Esophagus muscularis mucosa (tissue), 4 donors: Measurements from ENCODE around the gene PITX3. TPM values are rescaled to one million over a fixed set of nuclear protein-coding genes. Genes with fewer than 3 reads are reported as not detected.

Experiments
- DNase-seq: peaks from one replicate; pipeline ENCODE4 v3.0.0-alpha.2; 2017; ENCODE audit errors: extremely low spot score
- H3K27ac ChIP-seq, 4 donors: fragments of 200-600 bp; sonication (generic); replicated peaks in 1 of 4; 1 replicate in 3 of 4; 2 replicates in 1 of 4; pipeline ENCODE4 v1.5.1; 2016 to 2019; ENCODE audit warnings: mild to moderate bottlenecking in 1 of 4
- H3K27me3 ChIP-seq, 4 donors: fragments of 200-600 bp; sonication (generic); one replicate each; pipeline versions ENCODE4 v1.5.1 to v1.6.0; 2016 to 2019
- H3K36me3 ChIP-seq, 4 donors: fragments of 200-600 bp; sonication (generic); one replicate each; pipeline ENCODE4 v1.5.1; 2016 to 2019
- H3K4me1 ChIP-seq, 4 donors: fragments of 200-600 bp; sonication (generic); one replicate each; pipeline ENCODE4 v1.5.1; 2016 to 2019
- H3K4me3 ChIP-seq, 4 donors: fragments of 200-600 bp; sonication (generic); 1 replicate in 2 of 4; 2 replicates in 2 of 4; pipeline ENCODE4 v1.5.1; 2016 to 2019; ENCODE audit warnings: mild to moderate bottlenecking in 4 of 4, moderate library complexity in 1 of 4
- H3K9me3 ChIP-seq, 4 donors: fragments of 200-600 bp; sonication (generic); 1 replicate in 3 of 4; 2 replicates in 1 of 4; pipeline ENCODE4 v1.5.1; 2016 to 2019
- CTCF ChIP-seq, 3 experiments: fragments of 200-600 bp in 2 of 3; fragments of 450-650 bp in 1 of 3; sonication (generic) in 2 of 3; IDR thresholded peaks; one replicate each; pipeline ENCODE4 v1.5.1; 2017 to 2019; ENCODE audit warnings: antibody characterized with exemption in 3 of 3, mild to moderate bottlenecking in 2 of 3, moderate library complexity in 1 of 3
- EP300 ChIP-seq: sonication (generic); formaldehyde crosslinking; IDR thresholded peaks from one replicate; pipeline ENCODE4 v1.6.1; 2017; ENCODE audit warnings: antibody characterized with exemption
- POLR2A ChIP-seq: fragments of 450-650 bp; IDR thresholded peaks from one replicate; pipeline ENCODE4 v1.6.1; 2017; ENCODE audit warnings: antibody characterized with exemption, moderate library complexity, mild to moderate bottlenecking, low read depth
- POLR2AphosphoS5 ChIP-seq, 2 donors: sonication (generic); formaldehyde crosslinking; IDR thresholded peaks; one replicate each; pipeline ENCODE4 v1.6.1; 2017; ENCODE audit warnings: antibody characterized with exemption in 2 of 2
- WGBS: methylation state at CpG from one replicate; pipeline ENCODE4 v1.1.5; 2018; 5-methylcytosine and 5-hydroxymethylcytosine counted together
- intact Hi-C: fragments of 100-400 bp; cut with DNase I; formaldehyde crosslinking; loops from one replicate; pipeline ENCODE4 v1.15.1; 2023
- total RNA-seq, 4 donors: library from RNA; depleted of rRNA; stranded (reverse); fragments of >200 nt; gene quantifications; one replicate each; pipeline versions ENCODE4 v1.1.0 to v1.2.1, GENCODE V29; 2016

PITX3 gene
- total RNA-seq, 4 donors from 2014 or later, result not detected

DNA sequence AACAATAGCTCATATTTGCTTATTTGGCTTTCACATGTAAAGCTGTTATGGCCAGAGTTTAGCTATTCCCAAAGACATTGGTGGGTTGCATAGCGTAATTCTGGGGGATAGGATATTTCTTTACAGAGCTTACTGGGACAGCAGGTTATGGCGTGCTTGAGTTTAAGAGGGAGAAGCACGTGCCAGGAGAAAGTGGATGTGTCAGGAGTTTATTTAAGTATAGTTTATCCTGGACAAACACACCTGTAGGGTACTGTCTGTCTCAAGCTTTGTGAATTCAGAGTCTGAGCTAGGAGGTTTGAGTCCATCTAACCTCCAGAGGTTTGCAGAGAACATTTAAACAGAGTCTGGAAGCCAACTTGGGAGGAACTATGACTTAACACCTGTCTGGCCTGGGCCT lies 25.4 kb upstream of the PITX3 start:
- no peak for TF ChIP-seq POLR2A
- Histone ChIP-seq H3K36me3 (peaks cover 0 to 20% (median 12%) of the 10 kb centered on the region in 4 donors), H3K27ac (peak overlapping the region in 1 of 4 donors; percentile 19), H3K9me3 (no peaks in the 10 kb centered on the region), H3K4me1 (peaks cover 35 to 66% (median 52%) of the 10 kb centered on the region in 4 donors), H3K4me3 (no peak overlapping the region), H3K27me3 (no peaks in the 10 kb centered on the region)
- intact Hi-C loops, result no loop called here
- DNase-seq, result no peak
- 98% methylated on average over 3 of the region's 3 CpGs for WGBS

GRCh38 chr10:102264371-102264770 lies 23.1 kb upstream of the PITX3 start:
- H3K4me3 ChIP-seq, result no peak overlapping the region
- no peaks in the 10 kb centered on the region for H3K27me3 ChIP-seq
- H3K9me3 ChIP-seq, result no peaks in the 10 kb centered on the region
- intact Hi-C loops, result no loop called here
- H3K36me3 ChIP-seq, result peaks cover 4 to 42% (median 31%) of the 10 kb centered on the region in 4 donors
- 95% methylated on average over 4 of the region's 4 CpGs for WGBS
- DNase-seq, result no peak
- TF ChIP-seq POLR2AphosphoS5 (IDR thresholded peaks at IDR 0.05) (no peak), POLR2A (no peak), EP300 (no peak)
- no peak overlapping the region for H3K27ac ChIP-seq
- H3K4me1 ChIP-seq, result peaks cover 34 to 67% (median 49%) of the 10 kb centered on the region in 4 donors

DNA sequence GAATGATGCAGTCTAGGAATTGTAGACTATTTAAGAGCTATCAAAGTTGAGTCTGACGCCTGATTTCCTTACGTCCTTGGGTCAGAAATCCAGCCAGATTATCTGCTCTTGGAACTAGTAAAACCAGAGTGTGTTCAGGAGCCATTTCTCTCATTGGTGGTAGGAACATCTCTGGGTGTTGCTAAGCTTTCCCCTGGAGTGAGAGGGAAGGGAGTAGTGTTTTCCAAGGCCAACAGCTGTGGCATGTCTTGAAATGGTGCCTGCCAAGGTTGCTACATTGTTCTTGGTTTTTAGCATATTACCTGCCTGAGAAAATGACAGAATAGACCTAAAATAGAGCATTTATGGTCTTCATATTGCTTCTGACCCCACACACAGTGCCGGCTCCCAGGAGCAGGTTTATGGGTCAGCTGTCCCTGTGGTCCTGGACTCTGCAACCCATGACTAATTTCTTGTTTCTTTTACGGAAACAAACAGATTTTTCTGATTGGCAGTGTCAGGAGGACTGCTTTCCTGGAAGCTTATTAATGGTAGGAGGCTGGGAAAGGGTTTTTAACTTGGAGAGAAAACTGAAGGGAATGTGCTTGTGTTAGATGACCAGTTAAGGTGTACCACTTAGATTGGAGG lies 21.5 kb upstream of the PITX3 start:
- H3K9me3 ChIP-seq, result no peaks in the 10 kb centered on the region
- intact Hi-C loops, result no loop called here
- H3K27ac ChIP-seq, result peak overlapping the region in 1 of 4 donors; percentile 10
- TF ChIP-seq POLR2A, result no peak
- TF ChIP-seq POLR2AphosphoS5 (IDR thresholded peaks at IDR 0.05), result no peak
- no peak for TF ChIP-seq EP300
- TF ChIP-seq CTCF (IDR thresholded peaks at IDR 0.05), result no peak
- peaks cover 21 to 52% (median 34%) of the 10 kb centered on the region in 4 donors for H3K4me1 ChIP-seq
- 63% methylated on average over 4 of the region's 4 CpGs for WGBS
- H3K4me3 ChIP-seq, result no peak overlapping the region
- H3K27me3 ChIP-seq, result no peaks in the 10 kb centered on the region
- H3K36me3 ChIP-seq, result peaks cover 4 to 46% (median 35%) of the 10 kb centered on the region in 4 donors
- no peak for DNase-seq

GRCh38 chr10:102261842-102262241 lies 20.5 kb upstream of the PITX3 start:
- Histone ChIP-seq H3K36me3 (peaks cover 4 to 47% (median 35%) of the 10 kb centered on the region in 4 donors), H3K4me3 (no peak overlapping the region), H3K9me3 (no peaks in the 10 kb centered on the region), H3K27ac (no peak overlapping the region), H3K4me1 (peaks cover 17 to 42% (median 24%) of the 10 kb centered on the region in 4 donors), H3K27me3 (no peaks in the 10 kb centered on the region)
- intact Hi-C loops, result no loop called here
- no peak for DNase-seq
- TF ChIP-seq EP300 (no peak), POLR2AphosphoS5 (IDR thresholded peaks at IDR 0.05) (no peak), CTCF (IDR thresholded peaks at IDR 0.05) (no peak), POLR2A (no peak)
- WGBS, result 65% methylated on average over 6 of the region's 6 CpGs

- no peak for TF ChIP-seq POLR2AphosphoS5 (IDR thresholded peaks at IDR 0.05)
- TF ChIP-seq EP300, result no peak
- TF ChIP-seq POLR2A, result no peak
- no peak for TF ChIP-seq CTCF (IDR thresholded peaks at IDR 0.05)
- no peaks in the 10 kb centered on the region for H3K27me3 ChIP-seq
- no peaks in the 10 kb centered on the region for H3K9me3 ChIP-seq
- H3K4me3 ChIP-seq, result no peak overlapping the region
- intact Hi-C loops, result no loop called here
- H3K36me3 ChIP-seq, result peaks cover 4 to 50% (median 35%) of the 10 kb centered on the region in 4 donors
- H3K27ac ChIP-seq, result no peak overlapping the region
- no peak for DNase-seq
- peaks cover 17 to 37% (median 22%) of the 10 kb centered on the region in 4 donors for H3K4me1 ChIP-seq
These were observed 19.9 kb upstream of the PITX3 start for GRCh38 chr10:102261196-102261595.

DNA sequence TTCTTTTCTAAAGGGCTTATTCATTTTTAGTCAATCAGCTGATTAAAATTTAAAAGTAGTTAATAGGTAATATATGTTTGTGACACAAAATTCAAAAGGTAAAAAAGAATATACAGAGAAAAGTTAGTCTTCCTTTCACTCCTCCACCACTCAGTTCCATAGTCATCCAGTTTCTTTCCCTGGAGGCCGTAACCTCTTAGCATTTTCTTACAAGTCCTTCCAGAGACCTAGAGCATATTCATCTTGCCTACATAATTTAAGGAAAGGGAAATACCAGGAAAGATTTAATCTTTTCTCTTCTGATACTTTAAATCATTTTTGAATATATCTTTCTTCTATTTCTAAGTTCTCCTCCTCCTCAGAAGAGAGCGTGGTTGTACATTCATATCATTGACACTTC lies 14.1 kb upstream of the PITX3 start:
- no peak overlapping the region for H3K4me3 ChIP-seq
- TF ChIP-seq POLR2AphosphoS5 (IDR thresholded peaks at IDR 0.05) (no peak), EP300 (no peak), CTCF (IDR thresholded peaks at IDR 0.05) (no peak), POLR2A (no peak)
- no peak overlapping the region for H3K27ac ChIP-seq
- intact Hi-C loops, result no loop called here
- DNase-seq, result no peak
- 95% methylated on average over 2 of the region's 2 CpGs for WGBS
- H3K9me3 ChIP-seq, result no peaks in the 10 kb centered on the region
- peaks cover 4 to 24% (median 16%) of the 10 kb centered on the region in 4 donors for H3K36me3 ChIP-seq
- H3K4me1 ChIP-seq, result peaks cover 0 to 12% (median 5%) of the 10 kb centered on the region in 4 donors
- H3K27me3 ChIP-seq, result no peaks in the 10 kb centered on the region
